ENCODE data around the gene EMP3.

DNA sequence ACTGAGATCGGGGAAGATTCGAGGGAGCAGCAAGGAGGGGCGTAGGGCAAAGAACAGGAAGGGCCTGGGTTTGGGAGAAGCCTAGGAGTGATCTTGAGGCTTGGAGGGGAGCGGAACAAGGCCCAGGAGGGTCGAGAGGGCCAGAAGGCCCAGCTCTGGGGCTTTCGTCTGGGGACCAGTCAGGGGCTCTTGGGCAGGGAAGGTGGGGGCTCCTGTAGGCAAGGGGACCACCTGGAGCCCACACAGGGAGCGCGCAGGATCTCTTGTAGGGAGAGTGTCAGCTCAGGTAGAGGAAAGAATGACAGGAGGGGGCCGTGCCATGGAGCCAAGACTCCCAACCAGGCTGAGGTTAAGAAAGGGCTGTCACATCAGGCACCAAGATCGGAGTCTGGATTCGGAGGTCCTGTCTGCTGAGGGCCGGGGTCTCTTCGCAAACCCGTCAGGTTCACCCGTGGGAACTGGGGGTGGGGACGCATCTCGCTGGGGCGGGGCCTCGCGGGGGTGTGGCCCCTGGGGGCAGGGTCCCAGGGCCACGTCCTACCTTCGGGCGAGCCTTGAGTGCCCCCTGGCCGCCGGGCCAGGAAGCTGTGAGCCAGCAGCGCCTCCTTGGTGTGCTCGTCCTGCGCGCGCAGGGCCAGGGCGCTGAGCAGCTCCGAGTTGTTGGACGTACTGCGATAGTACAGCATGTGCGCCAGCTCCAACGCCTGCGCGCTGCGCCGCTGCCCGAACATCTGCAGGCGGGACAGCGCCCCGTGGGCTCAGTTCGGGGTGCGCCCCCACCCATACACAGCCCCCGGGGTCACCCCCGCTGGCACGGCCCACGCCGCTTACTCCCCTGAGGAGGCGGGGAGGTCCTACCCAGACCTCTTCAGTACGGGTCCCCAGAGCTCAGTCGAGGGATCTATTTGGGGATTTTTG is 8.4 kb downstream of the EMP3 start:
- TF ChIP-seq, protein P1, sequence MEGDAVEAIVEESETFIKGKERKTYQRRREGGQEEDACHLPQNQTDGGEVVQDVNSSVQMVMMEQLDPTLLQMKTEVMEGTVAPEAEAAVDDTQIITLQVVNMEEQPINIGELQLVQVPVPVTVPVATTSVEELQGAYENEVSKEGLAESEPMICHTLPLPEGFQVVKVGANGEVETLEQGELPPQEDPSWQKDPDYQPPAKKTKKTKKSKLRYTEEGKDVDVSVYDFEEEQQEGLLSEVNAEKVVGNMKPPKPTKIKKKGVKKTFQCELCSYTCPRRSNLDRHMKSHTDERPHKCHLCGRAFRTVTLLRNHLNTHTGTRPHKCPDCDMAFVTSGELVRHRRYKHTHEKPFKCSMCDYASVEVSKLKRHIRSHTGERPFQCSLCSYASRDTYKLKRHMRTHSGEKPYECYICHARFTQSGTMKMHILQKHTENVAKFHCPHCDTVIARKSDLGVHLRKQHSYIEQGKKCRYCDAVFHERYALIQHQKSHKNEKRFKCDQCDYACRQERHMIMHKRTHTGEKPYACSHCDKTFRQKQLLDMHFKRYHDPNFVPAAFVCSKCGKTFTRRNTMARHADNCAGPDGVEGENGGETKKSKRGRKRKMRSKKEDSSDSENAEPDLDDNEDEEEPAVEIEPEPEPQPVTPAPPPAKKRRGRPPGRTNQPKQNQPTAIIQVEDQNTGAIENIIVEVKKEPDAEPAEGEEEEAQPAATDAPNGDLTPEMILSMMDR (IDR thresholded peaks at IDR 0.05) = peak; percentile 88
- TF ChIP-seq, protein P2, sequence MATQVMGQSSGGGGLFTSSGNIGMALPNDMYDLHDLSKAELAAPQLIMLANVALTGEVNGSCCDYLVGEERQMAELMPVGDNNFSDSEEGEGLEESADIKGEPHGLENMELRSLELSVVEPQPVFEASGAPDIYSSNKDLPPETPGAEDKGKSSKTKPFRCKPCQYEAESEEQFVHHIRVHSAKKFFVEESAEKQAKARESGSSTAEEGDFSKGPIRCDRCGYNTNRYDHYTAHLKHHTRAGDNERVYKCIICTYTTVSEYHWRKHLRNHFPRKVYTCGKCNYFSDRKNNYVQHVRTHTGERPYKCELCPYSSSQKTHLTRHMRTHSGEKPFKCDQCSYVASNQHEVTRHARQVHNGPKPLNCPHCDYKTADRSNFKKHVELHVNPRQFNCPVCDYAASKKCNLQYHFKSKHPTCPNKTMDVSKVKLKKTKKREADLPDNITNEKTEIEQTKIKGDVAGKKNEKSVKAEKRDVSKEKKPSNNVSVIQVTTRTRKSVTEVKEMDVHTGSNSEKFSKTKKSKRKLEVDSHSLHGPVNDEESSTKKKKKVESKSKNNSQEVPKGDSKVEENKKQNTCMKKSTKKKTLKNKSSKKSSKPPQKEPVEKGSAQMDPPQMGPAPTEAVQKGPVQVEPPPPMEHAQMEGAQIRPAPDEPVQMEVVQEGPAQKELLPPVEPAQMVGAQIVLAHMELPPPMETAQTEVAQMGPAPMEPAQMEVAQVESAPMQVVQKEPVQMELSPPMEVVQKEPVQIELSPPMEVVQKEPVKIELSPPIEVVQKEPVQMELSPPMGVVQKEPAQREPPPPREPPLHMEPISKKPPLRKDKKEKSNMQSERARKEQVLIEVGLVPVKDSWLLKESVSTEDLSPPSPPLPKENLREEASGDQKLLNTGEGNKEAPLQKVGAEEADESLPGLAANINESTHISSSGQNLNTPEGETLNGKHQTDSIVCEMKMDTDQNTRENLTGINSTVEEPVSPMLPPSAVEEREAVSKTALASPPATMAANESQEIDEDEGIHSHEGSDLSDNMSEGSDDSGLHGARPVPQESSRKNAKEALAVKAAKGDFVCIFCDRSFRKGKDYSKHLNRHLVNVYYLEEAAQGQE (IDR thresholded peaks at IDR 0.05; ENCODE audit: insufficient read depth in 1 of 2, low read depth in 2 of 2, low read length in 1 of 2) = no peak
